Karpas-422 (cell line): ENCODE measurements around the gene TPD52L1. TPM values are rescaled to one million over a fixed set of nuclear protein-coding genes. Genes with fewer than 3 reads are reported as not detected.
"Not testable (repeated sequence)": the region's sequence is repeated elsewhere in the genome, so short reads cannot be mapped to it uniquely, and the experiment has no call there.

Experiments
- DNase-seq: peaks from one replicate; pipeline ENCODE4 v3.0.0-alpha.2; 2015
- H2AFZ ChIP-seq: fragments of 200-600 bp; sonication (generic); 2 replicates; pipeline ENCODE4 v1.6.1; 2014; ENCODE audit warnings: antibody characterized with exemption, low read length, mixed read lengths
- H3K27ac ChIP-seq: fragments of 200-600 bp; sonication (generic); 2 replicates; pipeline ENCODE4 v1.5.1; 2014; ENCODE audit warnings: mild to moderate bottlenecking, low read length, moderate library complexity
- H3K27me3 ChIP-seq: fragments of 200-600 bp; sonication (generic); 2 replicates; pipeline ENCODE4 v1.6.1; 2014; ENCODE audit warnings: low read length, mixed read lengths
- H3K36me3 ChIP-seq: fragments of 200-600 bp; sonication (generic); 2 replicates; pipeline ENCODE4 v1.6.1; 2014; ENCODE audit warnings: low read length, mixed read lengths; ENCODE audit not compliant: insufficient read depth
- H3K4me1 ChIP-seq: fragments of 200-600 bp; sonication (generic); 2 replicates; pipeline ENCODE4 v1.6.1; 2014; ENCODE audit warnings: mild to moderate bottlenecking, low read length, mixed read lengths
- H3K4me2 ChIP-seq: fragments of 200-600 bp; sonication (generic); 2 replicates; pipeline ENCODE4 v1.6.1; 2014; ENCODE audit warnings: low read length, low read depth, mild to moderate bottlenecking; ENCODE audit not compliant: poor library complexity, severe bottlenecking
- H3K4me3 ChIP-seq: fragments of 200-600 bp; sonication (generic); 2 replicates; pipeline ENCODE4 v1.5.1; 2014; ENCODE audit warnings: mild to moderate bottlenecking, antibody characterized with exemption, low read length, mixed read lengths
- H3K79me2 ChIP-seq: fragments of 200-600 bp; sonication (generic); 2 replicates; pipeline ENCODE4 v1.6.1; 2014; ENCODE audit warnings: mild to moderate bottlenecking, low read length, mixed read lengths
- H3K9ac ChIP-seq: fragments of 200-600 bp; sonication (generic); 2 replicates; pipeline ENCODE4 v1.6.0; 2014; ENCODE audit warnings: low read length
- H3K9me2 ChIP-seq: fragments of 200-600 bp; sonication (generic), shearing (Covaris generic); replicated peaks from 2 replicates; pipeline ENCODE4 v1.6.0; 2014; ENCODE audit warnings: mild to moderate bottlenecking, low read length, moderate library complexity; ENCODE audit not compliant: insufficient read depth
- H3K9me3 ChIP-seq: fragments of 300-700, 200-600 bp; sonication (generic); 2 replicates; pipeline ENCODE4 v1.6.1; 2014; ENCODE audit warnings: low read length, mixed read lengths
- H4K20me1 ChIP-seq: fragments of 200-600 bp; sonication (generic); 2 replicates; pipeline ENCODE4 v1.6.1; 2014; ENCODE audit warnings: mild to moderate bottlenecking, antibody characterized with exemption, low read length, low read depth; ENCODE audit not compliant: insufficient read depth
- total RNA-seq: library from RNA; depleted of rRNA; stranded (reverse); fragments of >200 nt; shearing (Covaris generic); gene quantifications from 2 replicates; pipeline ENCODE4 v1.2.3, GENCODE V29; 2014; ENCODE audit warnings: low replicate concordance

TPD52L1 gene
- total RNA-seq, 1 experiment from 2014 or later: not detected

DNA sequence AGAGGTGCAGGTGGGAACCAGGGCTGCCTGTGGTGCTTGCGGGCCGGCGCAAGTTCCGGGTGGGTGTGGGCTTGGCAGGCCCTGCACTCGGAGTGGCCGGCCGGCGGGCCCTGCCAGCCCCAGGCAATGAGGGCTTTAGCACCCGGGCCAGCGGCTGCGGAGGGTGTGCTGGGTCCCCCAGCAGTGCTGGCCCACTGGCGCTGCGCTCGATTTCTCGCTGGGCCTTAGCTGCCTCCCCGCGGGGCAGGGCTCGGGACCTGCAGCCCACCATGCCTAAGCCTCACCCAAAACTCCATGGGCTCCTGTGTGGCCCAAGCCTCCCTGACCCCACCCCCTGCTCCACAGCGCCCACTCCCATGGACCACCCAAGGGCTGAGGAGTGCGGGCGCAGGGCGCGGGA, 27.7 kb upstream of the TPD52L1 start:
- H3K9me2 ChIP-seq, H3K36me3 ChIP-seq, H3K79me2 ChIP-seq, H2AFZ ChIP-seq, H3K4me2 ChIP-seq, H3K27ac ChIP-seq, DNase-seq, H3K9ac ChIP-seq, H3K27me3 ChIP-seq, H3K4me3 ChIP-seq, H3K4me1 ChIP-seq, H3K9me3 ChIP-seq, H4K20me1 ChIP-seq: not testable (repeated sequence)

DNA sequence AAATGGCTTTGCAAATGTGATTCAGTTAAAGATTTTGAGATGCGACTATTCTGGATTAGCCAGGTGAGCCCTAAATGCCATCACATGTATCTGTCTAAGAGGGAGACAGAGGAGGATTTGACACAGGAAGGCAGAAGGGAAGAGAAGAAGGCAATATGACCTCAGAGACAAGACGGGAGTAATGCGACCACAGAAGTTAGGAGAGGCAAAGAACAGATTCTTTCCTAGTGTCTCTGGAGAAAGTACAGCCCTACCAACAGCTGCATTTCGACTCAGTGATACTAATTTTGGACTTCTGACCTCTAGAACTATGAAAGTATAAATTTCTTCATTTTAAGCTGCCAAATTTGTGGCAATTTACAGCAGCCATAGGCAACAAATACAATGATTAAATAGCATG, 24.2 kb upstream of the TPD52L1 start:
- no peaks in the 10 kb centered on the region for H3K79me2 ChIP-seq
- H2AFZ ChIP-seq: no peak overlapping the region
- H3K9ac ChIP-seq: no peak overlapping the region
- no peaks in the 10 kb centered on the region for H3K9me2 ChIP-seq
- H3K27me3 ChIP-seq: no peaks in the 10 kb centered on the region
- DNase-seq: no peak
- H3K9me3 ChIP-seq: no peaks in the 10 kb centered on the region
- H3K27ac ChIP-seq: no peak overlapping the region
- H3K36me3 ChIP-seq: no peaks in the 10 kb centered on the region
- H3K4me2 ChIP-seq: no peak overlapping the region
- no peak overlapping the region for H3K4me3 ChIP-seq
- no peaks in the 10 kb centered on the region for H4K20me1 ChIP-seq
- no peaks in the 10 kb centered on the region for H3K4me1 ChIP-seq

DNA sequence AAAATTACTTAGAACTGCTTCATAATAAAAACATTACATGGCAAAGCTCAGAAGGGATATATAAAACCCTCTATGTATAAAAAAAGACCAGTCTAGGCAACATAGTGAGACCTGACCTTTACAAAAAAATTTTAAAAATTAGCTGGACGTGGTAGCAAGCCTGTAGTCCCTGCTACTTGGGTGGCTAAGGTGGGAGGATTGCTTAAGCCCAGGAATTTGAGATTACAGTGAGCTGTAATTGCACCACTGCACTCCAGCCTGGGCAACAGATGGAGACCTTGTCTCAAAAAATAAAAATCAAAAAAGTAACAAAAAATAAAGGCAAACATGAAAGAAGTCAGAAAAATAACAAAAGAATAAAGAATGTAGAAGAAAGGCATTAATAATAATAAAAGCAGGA, 21.5 kb upstream of the TPD52L1 start:
- H3K4me3 ChIP-seq: no peak overlapping the region
- no peak overlapping the region for H3K27ac ChIP-seq
- H2AFZ ChIP-seq: no peak overlapping the region
- no peak for DNase-seq
- H3K9me2 ChIP-seq: no peaks in the 10 kb centered on the region
- no peaks in the 10 kb centered on the region for H3K9me3 ChIP-seq
- no peaks in the 10 kb centered on the region for H3K36me3 ChIP-seq
- H3K79me2 ChIP-seq: no peaks in the 10 kb centered on the region
- H3K9ac ChIP-seq: no peak overlapping the region
- H4K20me1 ChIP-seq: no peaks in the 10 kb centered on the region
- no peak overlapping the region for H3K4me2 ChIP-seq
- no peaks in the 10 kb centered on the region for H3K27me3 ChIP-seq
- H3K4me1 ChIP-seq: no peaks in the 10 kb centered on the region

DNA sequence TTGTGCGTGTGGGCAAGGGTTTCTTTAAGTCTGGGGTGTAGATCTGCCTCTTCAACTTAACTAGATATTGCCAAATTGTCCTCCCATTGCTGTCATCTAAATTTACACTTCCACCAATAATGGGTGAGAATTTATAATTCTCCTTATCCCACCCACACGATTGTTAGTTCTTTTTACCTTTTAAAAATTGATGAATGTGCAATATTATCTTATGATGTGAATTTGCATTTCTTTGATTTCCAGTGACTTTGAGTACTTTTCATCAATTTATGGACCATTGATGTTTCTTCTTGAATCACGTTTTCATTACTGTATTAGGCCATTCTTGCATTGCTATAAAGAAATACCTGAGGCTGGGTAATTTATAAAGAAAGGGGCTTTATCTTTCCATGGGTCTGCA, 17.2 kb upstream of the TPD52L1 start:
- no peaks in the 10 kb centered on the region for H3K9me2 ChIP-seq
- DNase-seq: no peak
- H3K79me2 ChIP-seq: no peaks in the 10 kb centered on the region
- no peak overlapping the region for H3K4me2 ChIP-seq
- no peak overlapping the region for H2AFZ ChIP-seq
- no peaks in the 10 kb centered on the region for H3K27me3 ChIP-seq
- H3K4me3 ChIP-seq: no peak overlapping the region
- no peak overlapping the region for H3K27ac ChIP-seq
- no peaks in the 10 kb centered on the region for H4K20me1 ChIP-seq
- H3K36me3 ChIP-seq: no peaks in the 10 kb centered on the region
- H3K9me3 ChIP-seq: no peaks in the 10 kb centered on the region
- no peaks in the 10 kb centered on the region for H3K4me1 ChIP-seq
- no peak overlapping the region for H3K9ac ChIP-seq

DNA sequence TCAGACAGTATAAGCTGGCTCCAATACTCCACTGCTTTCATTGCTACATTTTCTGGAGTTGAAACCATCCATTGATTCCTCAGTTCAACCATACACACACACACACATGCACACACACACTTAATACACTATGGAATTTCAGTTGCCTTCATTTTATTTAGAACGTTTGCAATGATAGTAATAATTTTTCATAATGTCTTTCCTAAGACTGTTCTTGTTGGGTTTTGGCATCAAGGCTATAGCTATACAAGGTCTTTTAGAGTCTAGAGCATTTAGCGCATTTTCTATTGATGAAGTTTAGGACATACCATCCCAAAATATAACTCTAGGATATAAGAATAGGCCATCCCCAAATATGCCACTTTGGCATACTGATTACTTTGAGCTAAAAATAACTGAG, 15.5 kb upstream of the TPD52L1 start:
- Histone ChIP-seq H3K4me1 (no peaks in the 10 kb centered on the region), H3K4me3 (no peak overlapping the region), H3K9me3 (no peaks in the 10 kb centered on the region), H4K20me1 (no peaks in the 10 kb centered on the region), H3K9ac (no peak overlapping the region), H3K36me3 (no peaks in the 10 kb centered on the region), H3K79me2 (no peaks in the 10 kb centered on the region), H2AFZ (no peak overlapping the region), H3K27ac (no peak overlapping the region), H3K9me2 (no peaks in the 10 kb centered on the region), H3K4me2 (no peak overlapping the region), H3K27me3 (no peaks in the 10 kb centered on the region)
- no peak for DNase-seq

DNA sequence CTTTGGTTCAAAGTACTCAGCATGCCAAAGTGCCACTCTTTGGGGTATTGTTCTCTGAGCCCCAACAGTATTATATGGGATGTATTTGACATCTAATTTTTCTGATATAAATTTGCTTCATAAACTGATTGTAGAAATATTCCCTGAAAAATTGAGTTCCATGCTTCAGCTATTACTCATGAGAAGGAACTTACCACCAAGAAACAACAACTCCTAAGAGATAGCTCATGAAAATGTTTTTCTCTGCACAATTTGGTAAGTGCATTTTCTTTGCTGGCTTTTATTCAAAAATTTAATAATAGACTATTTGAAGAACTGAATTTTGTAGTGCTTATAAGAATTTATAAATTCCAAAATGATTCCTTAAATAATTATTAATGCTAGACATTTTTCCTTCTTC, 12.8 kb upstream of the TPD52L1 start:
- H3K9me2 ChIP-seq: no peaks in the 10 kb centered on the region
- no peaks in the 10 kb centered on the region for H3K4me1 ChIP-seq
- no peak for DNase-seq
- H3K79me2 ChIP-seq: no peaks in the 10 kb centered on the region
- no peaks in the 10 kb centered on the region for H3K36me3 ChIP-seq
- no peaks in the 10 kb centered on the region for H4K20me1 ChIP-seq
- no peak overlapping the region for H3K4me3 ChIP-seq
- H3K9me3 ChIP-seq: no peaks in the 10 kb centered on the region
- H3K9ac ChIP-seq: no peak overlapping the region
- H3K27me3 ChIP-seq: no peaks in the 10 kb centered on the region
- no peak overlapping the region for H3K27ac ChIP-seq
- no peak overlapping the region for H2AFZ ChIP-seq
- H3K4me2 ChIP-seq: no peak overlapping the region

DNA sequence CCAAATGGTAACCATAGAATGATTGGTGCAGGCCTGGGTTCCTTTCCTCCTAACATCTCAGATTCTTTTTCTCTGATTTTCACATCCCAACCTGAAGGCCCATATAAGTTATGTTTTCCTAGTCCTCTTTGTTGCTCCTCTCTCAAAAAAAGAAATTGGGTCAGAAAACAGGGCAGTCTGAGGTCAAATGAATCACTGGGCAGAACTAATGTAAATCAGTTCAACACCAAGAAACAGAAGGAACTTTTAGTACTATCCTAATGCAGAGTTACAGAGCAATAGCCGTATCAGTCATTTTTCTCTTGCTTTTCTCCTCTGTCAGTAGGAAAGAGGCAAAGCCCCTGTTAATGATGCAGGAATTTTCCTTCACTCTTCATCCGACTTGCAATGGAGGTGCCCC, 11.0 kb upstream of the TPD52L1 start:
- Histone ChIP-seq H3K27ac (no peak overlapping the region), H3K4me2 (no peak overlapping the region), H3K27me3 (no peaks in the 10 kb centered on the region), H3K4me1 (no peaks in the 10 kb centered on the region), H3K9me3 (no peaks in the 10 kb centered on the region), H3K9ac (no peak overlapping the region), H3K36me3 (no peaks in the 10 kb centered on the region), H3K9me2 (no peaks in the 10 kb centered on the region), H4K20me1 (no peaks in the 10 kb centered on the region), H2AFZ (no peak overlapping the region), H3K79me2 (no peaks in the 10 kb centered on the region), H3K4me3 (no peak overlapping the region)
- no peak for DNase-seq

DNA sequence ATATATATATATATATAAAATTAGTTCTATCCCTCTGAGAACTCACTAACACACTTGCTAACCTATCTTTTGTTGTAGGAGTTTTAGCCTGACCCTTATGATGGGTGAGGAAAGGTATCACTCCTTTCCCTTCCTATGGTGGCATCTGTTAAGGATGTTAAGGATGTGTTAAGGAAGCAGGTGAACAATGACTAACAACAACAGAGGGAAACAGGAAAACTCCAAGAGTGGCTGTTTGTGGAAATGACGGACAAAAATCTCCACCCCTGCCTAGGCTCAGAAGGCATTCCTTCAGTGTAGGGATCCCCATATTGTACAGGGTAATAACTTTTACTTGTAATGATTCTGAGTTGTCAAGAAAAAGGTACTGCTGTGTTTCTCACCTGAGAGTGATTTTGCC, 8.8 kb upstream of the TPD52L1 start:
- DNase-seq: no peak
- H3K4me2 ChIP-seq: no peak overlapping the region
- H3K79me2 ChIP-seq: no peaks in the 10 kb centered on the region
- no peaks in the 10 kb centered on the region for H3K4me1 ChIP-seq
- no peak overlapping the region for H3K9ac ChIP-seq
- no peaks in the 10 kb centered on the region for H3K36me3 ChIP-seq
- H3K27ac ChIP-seq: no peak overlapping the region
- H3K27me3 ChIP-seq: no peaks in the 10 kb centered on the region
- H3K9me2 ChIP-seq: no peaks in the 10 kb centered on the region
- H3K4me3 ChIP-seq: no peak overlapping the region
- H4K20me1 ChIP-seq: no peaks in the 10 kb centered on the region
- no peak overlapping the region for H2AFZ ChIP-seq
- no peaks in the 10 kb centered on the region for H3K9me3 ChIP-seq
